Naive thymus-derived CD4-positive, alpha-beta T cell (primary cell): ENCODE data around the gene EQTN. TPM values are rescaled to one million over a fixed set of nuclear protein-coding genes. Genes with fewer than 3 reads are reported as not detected.
"Not testable (repeated sequence)": the region's sequence is repeated elsewhere in the genome, so short reads cannot be mapped to it uniquely, and the experiment has no call there.

ENCODE experiments used
- ATAC-seq: fragments of 150-1000 bp; cut with Tn5 transposase; 2 replicates; pipeline ENCODE4 v1.10.0; 2021; ENCODE audit warnings: mild to moderate bottlenecking, moderate library complexity
- CTCF ChIA-PET: fragments of 350-600 bp; sonication (Branson Sonifier 250); formaldehyde crosslinking; loops from one replicate; lab custom pipeline; 2021; ENCODE audit warnings: antibody characterized with exemption; lab: Charles Lee
- POLR2A ChIA-PET: fragments of 350-600 bp; sonication (Branson Sonifier 250); formaldehyde crosslinking; loops from one replicate; lab custom pipeline; 2021; ENCODE audit warnings: antibody characterized with exemption, inconsistent platforms; lab: Charles Lee
- DNase-seq, 9 donors: peaks; one replicate each; pipeline versions ENCODE4 v3.0.0 to v3.0.0-alpha.2; 2020 to 2022; ENCODE audit warnings: mixed read lengths in 1 of 9
- H3K27ac ChIP-seq: one replicate; pipeline ENCODE4 v1.7.0; 2013; ENCODE audit warnings: mild to moderate bottlenecking, low read depth, low read length, moderate library complexity
- H3K27me3 ChIP-seq, 2 donors: one replicate each; pipeline ENCODE4 v1.7.0; 2013; ENCODE audit warnings: low read length in 2 of 2, mild to moderate bottlenecking in 2 of 2, moderate library complexity in 2 of 2; ENCODE audit not compliant: control insufficient read depth in 2 of 2, insufficient read depth in 2 of 2
- H3K36me3 ChIP-seq, 3 experiments: 1 replicate in 2 of 3; 2 replicates in 1 of 3; pipeline ENCODE4 v1.7.0; 2013; ENCODE audit warnings: low read length in 3 of 3, mild to moderate bottlenecking in 3 of 3, moderate library complexity in 1 of 3; ENCODE audit not compliant: insufficient read depth in 3 of 3, control insufficient read depth in 2 of 3
- H3K4me1 ChIP-seq, 2 donors: one replicate each; pipeline ENCODE4 v1.7.0; 2013; ENCODE audit warnings: low read length in 2 of 2, mild to moderate bottlenecking in 2 of 2, moderate library complexity in 1 of 2; ENCODE audit not compliant: control insufficient read depth in 2 of 2, insufficient read depth in 2 of 2
- H3K4me3 ChIP-seq: 2 replicates; pipeline ENCODE4 v1.7.0; 2013; ENCODE audit warnings: mild to moderate bottlenecking, low read length
- H3K9me3 ChIP-seq, 3 experiments: 1 replicate in 2 of 3; 2 replicates in 1 of 3; pipeline ENCODE4 v1.7.0; 2013; ENCODE audit warnings: low read length in 3 of 3; ENCODE audit not compliant: control insufficient read depth in 2 of 3
- H3K27ac Mint-ChIP-seq, 9 donors: one replicate each; pipeline ENCODE4 v1.8.0; 2020 to 2022; ENCODE audit warnings: mixed read lengths in 9 of 9, mild to moderate bottlenecking in 8 of 9, moderate library complexity in 5 of 9, inconsistent platforms in 2 of 9
- H3K27me3 Mint-ChIP-seq, 5 donors: one replicate each; pipeline ENCODE4 v1.8.0; 2021 to 2022; ENCODE audit warnings: mixed read lengths in 5 of 5, mild to moderate bottlenecking in 1 of 5
- H3K36me3 Mint-ChIP-seq, 5 donors: one replicate each; pipeline ENCODE4 v1.8.0; 2020 to 2022; ENCODE audit warnings: mixed read lengths in 5 of 5, mild to moderate bottlenecking in 3 of 5, inconsistent platforms in 1 of 5
- H3K4me1 Mint-ChIP-seq, 7 donors: one replicate each; pipeline ENCODE4 v1.8.0; 2020 to 2022; ENCODE audit warnings: mixed read lengths in 7 of 7, mild to moderate bottlenecking in 3 of 7, inconsistent platforms in 1 of 7
- H3K4me3 Mint-ChIP-seq, 10 donors: one replicate each; pipeline ENCODE4 v1.8.0; 2020 to 2022; ENCODE audit warnings: mild to moderate bottlenecking in 10 of 10, mixed read lengths in 10 of 10, moderate library complexity in 6 of 10, inconsistent platforms in 2 of 10
- H3K9me3 Mint-ChIP-seq, 11 donors: one replicate each; pipeline ENCODE4 v1.8.0; 2020 to 2022; ENCODE audit warnings: mixed read lengths in 11 of 11, mild to moderate bottlenecking in 4 of 11, inconsistent platforms in 1 of 11, moderate library complexity in 1 of 11
- intact Hi-C, 2 donors: fragments of 100-400 bp; cut with micrococcal nuclease; formaldehyde crosslinking; loops; one replicate each; pipeline ENCODE4 v1.15.1; 2023
- polyA plus RNA-seq, 2 donors: library from polyadenylated mRNA; unstranded; fragments of 300-500 nt; fragmentation: Illumina TruSeq; gene quantifications; one replicate each; pipeline ENCODE4 v1.2.3, GENCODE V29; 2021
- total RNA-seq, 6 experiments: library from RNA in 5 of 6; stranded (reverse) in 5 of 6; gene quantifications; 1 replicate in 5 of 6; 2 replicates in 1 of 6; pipeline ENCODE4 v1.2.3 and lab custom pipeline; 2021 to 2026

Gene EQTN
- total and polyA plus RNA-seq, 7 experiments from 2014 or later, result not detected

DNA sequence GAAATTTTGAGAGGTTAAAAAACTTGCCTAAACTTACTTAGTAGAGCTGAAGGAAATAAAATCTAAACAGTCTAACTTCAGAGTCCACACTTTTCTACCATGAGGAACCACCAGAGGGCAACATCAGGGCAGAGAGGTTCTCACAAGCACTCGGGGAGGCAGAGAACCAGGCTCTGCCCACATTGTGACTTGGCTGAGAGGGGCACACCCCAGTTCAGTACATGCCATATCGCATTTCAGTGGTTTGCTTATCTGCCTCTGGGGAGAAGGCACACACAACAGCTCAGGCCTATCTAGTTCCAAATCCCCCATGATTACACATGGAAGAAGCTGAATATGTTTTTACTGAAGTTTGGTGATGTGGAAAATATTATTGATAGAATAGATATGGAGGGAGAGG lies 49.2 kb downstream of the EQTN start:
- Histone ChIP-seq H3K4me3 (no peak overlapping the region), H3K9me3 (no peaks in the 10 kb centered on the region), H3K27ac (no peak overlapping the region), H3K4me1 (no peaks in the 10 kb centered on the region), H3K27me3 (no peaks in the 10 kb centered on the region), H3K36me3 (no peaks in the 10 kb centered on the region)
- Mint-ChIP-seq H3K27me3 (peaks cover 4 to 23% (median 20%) of the 10 kb centered on the region in 5 donors), H3K4me1 (no peaks in the 10 kb centered on the region), H3K27ac (no peak overlapping the region), H3K4me3 (no peak overlapping the region), H3K36me3 (no peaks in the 10 kb centered on the region), H3K9me3 (peaks cover 0 to 6% (median 2%) of the 10 kb centered on the region in 11 donors)
- ATAC-seq, result no peak
- no peak for DNase-seq
- CTCF ChIA-PET, result no interaction called here
- POLR2A ChIA-PET, result no interaction called here
- intact Hi-C loops, result no loop called here

DNA sequence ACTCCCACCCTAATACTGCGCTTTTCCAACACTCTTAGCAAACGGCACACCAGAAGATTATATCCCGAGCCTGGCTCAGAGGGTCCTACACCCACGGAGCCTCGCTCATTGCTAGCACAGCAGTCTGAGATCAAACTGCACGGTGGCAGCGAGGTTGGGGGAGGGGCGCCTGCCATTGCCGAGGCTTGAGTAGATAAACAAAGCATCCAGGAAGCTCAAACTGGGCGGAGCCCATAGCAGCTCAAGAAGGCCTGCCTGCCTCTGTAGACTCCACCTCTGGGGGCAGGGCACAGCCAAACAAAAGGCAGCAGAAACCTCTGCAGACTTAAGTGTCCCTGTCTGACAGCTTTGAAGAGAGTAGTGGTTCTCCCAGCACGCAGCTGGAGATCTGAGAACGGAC lies 57.3 kb downstream of the EQTN start:
- H3K27me3 ChIP-seq, H3K27me3 Mint-ChIP-seq, intact Hi-C loops, H3K4me1 ChIP-seq, DNase-seq, H3K36me3 Mint-ChIP-seq, H3K4me3 ChIP-seq, H3K36me3 ChIP-seq, CTCF ChIA-PET, POLR2A ChIA-PET, H3K9me3 ChIP-seq, H3K4me3 Mint-ChIP-seq, H3K27ac ChIP-seq, ATAC-seq, H3K27ac Mint-ChIP-seq, H3K4me1 Mint-ChIP-seq: not testable (repeated sequence)
- peaks cover 0 to 42% (median 10%) of the 10 kb centered on the region in 11 donors for H3K9me3 Mint-ChIP-seq

Other genes starting within 250 kb of the EQTN start
- gene TEK, start 187.9 kb downstream of the EQTN start, total RNA-seq, result not detected
- gene TEK, start 187.9 kb downstream of the EQTN start, polyA plus RNA-seq, result not detected
- gene IFNK, start 227.1 kb upstream of the EQTN start, total RNA-seq, result not detected
- not detected for gene IFNK, start 227.1 kb upstream of the EQTN start, polyA plus RNA-seq
- 1 to 10 TPM in 2 of 5 experiments, under 1 TPM in 3; 0.29 to 1.8 (median 0.76) TPM for gene MOB3B, start 232.7 kb upstream of the EQTN start, total RNA-seq
- gene MOB3B, start 232.7 kb upstream of the EQTN start, polyA plus RNA-seq, result under 1 TPM in 1 of 2 donors, not detected in 1; 0.07 TPM